Keratinocyte (primary cell): ENCODE results near the gene BMPR1B. TPM values are rescaled to one million over a fixed set of nuclear protein-coding genes. Genes with fewer than 3 reads are reported as not detected.

ENCODE experiments used
- DNase-seq: peaks from one replicate; pipeline ENCODE4 v3.0.0-alpha.2; 2011; ENCODE audit warnings: low read depth, missing footprints, low spot score
- FAIRE-seq: peaks from 2 replicates; lab custom pipeline; 2011; peaks lifted over from hg19 to GRCh38; lab: Jason Lieb, UNC
- H2AFZ ChIP-seq: 2 replicates; pipeline ENCODE4 v1.6.0; 2012; ENCODE audit warnings: low read length, control low read depth, inconsistent platforms; ENCODE audit not compliant: control insufficient read depth
- H3K27ac ChIP-seq: 2 replicates; pipeline ENCODE4 v1.5.1; 2011; ENCODE audit warnings: low read length; ENCODE audit not compliant: control insufficient read depth, insufficient read depth
- H3K27me3 ChIP-seq: 3 replicates; pipeline ENCODE4 v1.6.0; 2011; ENCODE audit warnings: low read length; ENCODE audit not compliant: control insufficient read depth, insufficient read depth; ENCODE audit errors: extremely low read depth
- H3K36me3 ChIP-seq, 2 experiments: 2 replicates in 1 of 2; 3 replicates in 1 of 2; pipeline ENCODE4 v1.5.1; 2011; ENCODE audit warnings: low read length in 2 of 2, mild to moderate bottlenecking in 1 of 2; ENCODE audit not compliant: control insufficient read depth in 2 of 2, insufficient read depth in 2 of 2; ENCODE audit errors: extremely low read depth in 1 of 2
- H3K4me1 ChIP-seq: 3 replicates; pipeline ENCODE4 v1.5.1; 2011; ENCODE audit warnings: low read length; ENCODE audit not compliant: control insufficient read depth, insufficient read depth; ENCODE audit errors: extremely low read depth
- H3K4me2 ChIP-seq: 3 replicates; pipeline ENCODE4 v1.6.0; 2011; ENCODE audit warnings: low read depth, low read length; ENCODE audit not compliant: control insufficient read depth, insufficient read depth; ENCODE audit errors: extremely low read depth
- H3K4me3 ChIP-seq, 3 experiments: fragments of 200-600 bp in 1 of 3; sonication (generic) in 1 of 3; 2 replicates in 2 of 3; 3 replicates in 1 of 3; pipeline ENCODE4 v1.5.1; 2011 to 2016; ENCODE audit warnings: low read length in 3 of 3, mild to moderate bottlenecking in 3 of 3, control low read depth in 2 of 3, inconsistent platforms in 1 of 3, low read depth in 1 of 3, mixed read lengths in 1 of 3, mixed run types in 1 of 3, moderate library complexity in 1 of 3; ENCODE audit not compliant: control insufficient read depth in 2 of 3, insufficient read depth in 2 of 3; ENCODE audit errors: extremely low read depth in 1 of 3
- H3K79me2 ChIP-seq: 2 replicates; pipeline ENCODE4 v1.6.0; 2012; ENCODE audit warnings: low read length; ENCODE audit not compliant: control insufficient read depth, insufficient read depth
- H3K9ac ChIP-seq: 3 replicates; pipeline ENCODE4 v1.6.0; 2011; ENCODE audit warnings: low read length; ENCODE audit not compliant: control insufficient read depth, insufficient read depth; ENCODE audit errors: extremely low read depth
- H3K9me1 ChIP-seq: 3 replicates; pipeline ENCODE4 v1.6.0; 2011; ENCODE audit warnings: low read length; ENCODE audit not compliant: control insufficient read depth, insufficient read depth; ENCODE audit errors: extremely low read depth
- H3K9me3 ChIP-seq: 2 replicates; pipeline ENCODE4 v1.5.1; 2012; ENCODE audit warnings: low read depth, low read length; ENCODE audit not compliant: control insufficient read depth
- H4K20me1 ChIP-seq: 3 replicates; pipeline ENCODE4 v1.6.0; 2011; ENCODE audit warnings: low read length; ENCODE audit not compliant: control insufficient read depth, insufficient read depth; ENCODE audit errors: extremely low read depth
- CTCF ChIP-seq, 3 experiments: IDR thresholded peaks in 1 of 3; conservative IDR thresholded peaks in 1 of 3; optimal IDR thresholded peaks in 1 of 3; 2 replicates in 2 of 3; 3 replicates in 1 of 3; pipeline versions ENCODE3 to v1.5.1; 2011; ENCODE audit warnings: low read length in 3 of 3, mild to moderate bottlenecking in 3 of 3, moderate library complexity in 2 of 3, control low read depth in 1 of 3, inconsistent platforms in 1 of 3; ENCODE audit not compliant: insufficient read depth in 2 of 3; ENCODE audit errors: extremely low read depth in 1 of 3
- EZH2 ChIP-seq: IDR thresholded peaks from one replicate; pipeline ENCODE4 v1.6.1; 2012; ENCODE audit warnings: inconsistent platforms, mild to moderate bottlenecking, low read length, moderate library complexity
- dilution Hi-C: fragments of 300-500 bp; cut with MboI; formaldehyde crosslinking; loops from one replicate; pipeline ENCODE4 v1.7.0; 2020; ENCODE audit warnings: low sequenced_read_pairs; ENCODE audit not compliant: extremely low pct_ligation_motif_present
- polyA plus RNA-seq, 5 experiments: library from polyadenylated mRNA; depleted of rRNA in 3 of 5; stranded (reverse) in 3 of 5; stranded (forward) in 1 of 5; unstranded in 1 of 5; fragments of >200 nt; gene quantifications; 1 replicate in 1 of 5; 2 replicates in 3 of 5; 3 replicates in 1 of 5; pipeline versions ENCODE4 v1.2.1 to v1.2.3, GENCODE V29; 2011 to 2012; ENCODE audit warnings: missing spikeins in 2 of 5, low read depth in 1 of 5, low replicate concordance in 1 of 5

BMPR1B gene
- polyA plus RNA-seq, 1 donor (not counting 4 experiments of a cell fraction or from before 2014, with no cell fraction given), result 0.89 TPM

GRCh38 chr4:95058991-95059390, 301.2 kb downstream of the BMPR1B start:
- no peak overlapping the region for H3K4me3 ChIP-seq
- no peak overlapping the region for H3K27ac ChIP-seq
- no peak overlapping the region for H3K4me2 ChIP-seq
- DNase-seq (no peak), FAIRE-seq (no peak)
- H3K27me3 ChIP-seq, result no peaks in the 10 kb centered on the region
- no peaks in the 10 kb centered on the region for H3K36me3 ChIP-seq
- H4K20me1 ChIP-seq, result no peaks in the 10 kb centered on the region
- no peaks in the 10 kb centered on the region for H3K79me2 ChIP-seq
- TF ChIP-seq EZH2 (no peak), CTCF (optimal IDR thresholded peaks at IDR 0.05 in 1 of 3, IDR thresholded peaks at IDR 0.05 in 1 of 3, conservative IDR thresholded peaks at IDR 0.05 in 1 of 3; ENCODE audit: extremely low read depth in 1 of 3, insufficient read depth in 2 of 3, low read length in 3 of 3) (no peak)
- no peaks in the 10 kb centered on the region for H3K9me1 ChIP-seq
- no peaks in the 10 kb centered on the region for H3K4me1 ChIP-seq
- H3K9ac ChIP-seq, result no peak overlapping the region
- dilution Hi-C loops, result no loop called here
- H2AFZ ChIP-seq, result no peak overlapping the region
- no peaks in the 10 kb centered on the region for H3K9me3 ChIP-seq

GRCh38 chr4:95059663-95060062, 301.9 kb downstream of the BMPR1B start:
- no peaks in the 10 kb centered on the region for H4K20me1 ChIP-seq
- H3K27me3 ChIP-seq, result no peaks in the 10 kb centered on the region
- no peak overlapping the region for H2AFZ ChIP-seq
- H3K27ac ChIP-seq, result no peak overlapping the region
- no peak overlapping the region for H3K4me3 ChIP-seq
- dilution Hi-C loops, result no loop called here
- no peaks in the 10 kb centered on the region for H3K9me3 ChIP-seq
- no peaks in the 10 kb centered on the region for H3K9me1 ChIP-seq
- no peaks in the 10 kb centered on the region for H3K36me3 ChIP-seq
- no peak for DNase-seq
- no peaks in the 10 kb centered on the region for H3K79me2 ChIP-seq
- no peaks in the 10 kb centered on the region for H3K4me1 ChIP-seq
- H3K9ac ChIP-seq, result no peak overlapping the region
- no peak for FAIRE-seq
- TF ChIP-seq CTCF (optimal IDR thresholded peaks at IDR 0.05 in 1 of 3, IDR thresholded peaks at IDR 0.05 in 1 of 3, conservative IDR thresholded peaks at IDR 0.05 in 1 of 3; ENCODE audit: extremely low read depth in 1 of 3, insufficient read depth in 2 of 3, low read length in 3 of 3) (no peak), EZH2 (no peak)
- H3K4me2 ChIP-seq, result no peak overlapping the region
